Measurements from ENCODE around the gene GNAO1. TPM values are rescaled to one million over a fixed set of nuclear protein-coding genes. Genes with fewer than 3 reads are reported as not detected.

GNAO1 gene
- polyA plus RNA-seq, 4 donors = 0.81 to 8.2 (median 3.2) TPM

GRCh38 chr16:56344518-56345405 lies 153.5 kb downstream of the GNAO1 start:
- Histone ChIP-seq H3K36me3 (ENCODE audit: control insufficient read depth in 3 of 3, insufficient read depth in 2 of 3, low read depth in 1 of 3, low read length in 3 of 3) (peaks cover 0 to 2% (median 0%) of the 10 kb centered on the region in 3 donors), H3K27me3 (ENCODE audit: control insufficient read depth in 3 of 3, insufficient read depth in 3 of 3, low read length in 3 of 3) (no peaks in the 10 kb centered on the region), H3K27ac (ENCODE audit: low read depth in 1 of 3, low read length in 2 of 3) (no peak overlapping the region), H3K9me3 (ENCODE audit: control insufficient read depth in 2 of 2, insufficient read depth in 1 of 2, low read depth in 1 of 2, low read length in 1 of 2) (no peaks in the 10 kb centered on the region), H3K4me3 (ENCODE audit: low read depth in 1 of 3, low read length in 3 of 3) (no peak overlapping the region), H3K4me1 (ENCODE audit: control insufficient read depth in 3 of 3, insufficient read depth in 2 of 3, low read depth in 1 of 3, low read length in 2 of 3) (no peaks in the 10 kb centered on the region)
- 43 to 65% (median 51%) methylated on average over 18 of the region's 18 CpGs for WGBS, 3 donors
- FAIRE-seq (no peak), DNase-seq (peak; percentile 19 to 23)

DNA sequence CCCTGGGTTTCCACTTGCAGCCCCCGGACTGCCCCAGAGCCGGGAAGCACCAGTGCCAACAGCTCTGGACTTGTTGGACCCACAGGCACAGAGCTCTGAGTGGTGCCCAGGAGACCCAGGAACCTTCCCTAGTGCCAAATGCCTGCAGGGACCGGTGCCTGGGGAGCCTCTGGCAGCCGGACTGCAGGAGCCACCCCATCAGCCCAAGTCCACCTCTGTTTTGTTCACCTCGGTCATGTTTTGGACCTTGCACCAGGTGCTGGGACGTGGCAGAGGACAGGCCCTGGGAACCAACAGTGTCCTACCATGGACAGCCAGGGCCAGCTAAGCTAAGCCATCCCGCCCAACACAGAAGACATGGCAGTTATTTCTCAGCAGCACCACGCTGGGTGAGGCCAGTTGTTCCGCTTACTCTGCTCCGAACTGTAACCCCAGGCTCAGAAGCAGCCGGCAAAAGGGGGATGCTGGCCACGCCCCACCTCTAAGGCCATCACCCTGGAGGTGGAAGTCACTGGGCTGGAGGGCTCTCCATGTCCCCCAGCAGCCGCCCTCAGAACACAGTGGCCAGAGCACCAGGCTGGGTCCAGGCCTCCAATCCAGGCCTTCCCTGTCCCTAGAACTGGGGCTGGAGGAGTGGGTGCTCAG lies 154.2 kb downstream of the GNAO1 start:
- Histone ChIP-seq H3K4me1 (ENCODE audit: control insufficient read depth in 3 of 3, insufficient read depth in 2 of 3, low read depth in 1 of 3, low read length in 2 of 3) (no peaks in the 10 kb centered on the region), H3K27ac (ENCODE audit: low read depth in 1 of 3, low read length in 2 of 3) (no peak overlapping the region)

GRCh38 chr16:56346131-56346890 lies 155.0 kb downstream of the GNAO1 start:
- no peaks in the 10 kb centered on the region for H3K27me3 ChIP-seq (ENCODE audit: control insufficient read depth in 3 of 3, insufficient read depth in 3 of 3, low read length in 3 of 3)
- no peak for DNase-seq
- H3K4me3 ChIP-seq (ENCODE audit: low read depth in 1 of 3, low read length in 3 of 3) = no peak overlapping the region
- WGBS, 3 donors = 92 to 95% (median 94%) methylated on average over 15 of the region's 15 CpGs
- no peaks in the 10 kb centered on the region for H3K9me3 ChIP-seq (ENCODE audit: control insufficient read depth in 2 of 2, insufficient read depth in 1 of 2, low read depth in 1 of 2, low read length in 1 of 2)
- H3K27ac ChIP-seq (ENCODE audit: low read depth in 1 of 3, low read length in 2 of 3) = no peak overlapping the region
- no peaks in the 10 kb centered on the region for H3K4me1 ChIP-seq (ENCODE audit: control insufficient read depth in 3 of 3, insufficient read depth in 2 of 3, low read depth in 1 of 3, low read length in 2 of 3)
- FAIRE-seq = no peak
- peaks cover 0 to 2% (median 0%) of the 10 kb centered on the region in 3 donors for H3K36me3 ChIP-seq (ENCODE audit: control insufficient read depth in 3 of 3, insufficient read depth in 2 of 3, low read depth in 1 of 3, low read length in 3 of 3)

More for the DNA sequence above, 154.2 kb downstream of the GNAO1 start:
- H3K4me3 ChIP-seq (ENCODE audit: low read depth in 1 of 3, low read length in 3 of 3) = no peak overlapping the region
- 67 to 86% (median 73%) methylated on average over 13 of the region's 13 CpGs for WGBS, 3 donors
- FAIRE-seq = no peak
- H3K36me3 ChIP-seq (ENCODE audit: control insufficient read depth in 3 of 3, insufficient read depth in 2 of 3, low read depth in 1 of 3, low read length in 3 of 3) = peaks cover 0 to 2% (median 0%) of the 10 kb centered on the region in 3 donors
- H3K27me3 ChIP-seq (ENCODE audit: control insufficient read depth in 3 of 3, insufficient read depth in 3 of 3, low read length in 3 of 3) = no peaks in the 10 kb centered on the region
- no peaks in the 10 kb centered on the region for H3K9me3 ChIP-seq (ENCODE audit: control insufficient read depth in 2 of 2, insufficient read depth in 1 of 2, low read depth in 1 of 2, low read length in 1 of 2)
- DNase-seq = no peak

- WGBS, 3 donors = 80 to 92% (median 90%) methylated on average over 8 of the region's 8 CpGs
- FAIRE-seq = no peak
- H3K4me1 ChIP-seq (ENCODE audit: control insufficient read depth in 3 of 3, insufficient read depth in 2 of 3, low read depth in 1 of 3, low read length in 2 of 3) = no peaks in the 10 kb centered on the region
Measured at GRCh38 chr16:56347166-56347565, 155.9 kb downstream of the GNAO1 start.

DNA sequence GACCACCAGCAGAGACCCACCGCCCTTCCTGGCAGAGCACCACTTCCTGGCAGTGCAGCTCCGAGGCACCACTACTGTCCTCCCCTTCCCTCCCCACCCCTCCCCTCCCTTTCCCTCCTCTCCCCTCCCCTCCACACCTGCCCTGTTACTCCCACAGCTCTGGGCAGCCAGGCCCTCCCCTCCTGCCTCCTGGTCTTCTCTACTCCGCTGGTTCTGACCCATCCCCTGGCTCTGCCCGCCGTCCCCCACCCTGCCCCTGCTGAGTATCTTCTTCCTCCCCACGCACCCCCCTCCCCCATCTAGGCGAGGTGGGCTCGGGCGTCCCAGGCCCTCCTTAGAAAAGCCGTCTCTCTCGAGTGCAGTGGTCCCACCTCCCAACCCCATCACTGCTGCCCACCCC lies 156.4 kb downstream of the GNAO1 start:
- Histone ChIP-seq H3K4me3 (ENCODE audit: low read depth in 1 of 3, low read length in 3 of 3) (no peak overlapping the region), H3K9me3 (ENCODE audit: control insufficient read depth in 2 of 2, insufficient read depth in 1 of 2, low read depth in 1 of 2, low read length in 1 of 2) (no peaks in the 10 kb centered on the region), H3K4me1 (ENCODE audit: control insufficient read depth in 3 of 3, insufficient read depth in 2 of 3, low read depth in 1 of 3, low read length in 2 of 3) (no peaks in the 10 kb centered on the region), H3K36me3 (ENCODE audit: control insufficient read depth in 3 of 3, insufficient read depth in 2 of 3, low read depth in 1 of 3, low read length in 3 of 3) (peaks cover 0 to 2% (median 0%) of the 10 kb centered on the region in 3 donors), H3K27me3 (ENCODE audit: control insufficient read depth in 3 of 3, insufficient read depth in 3 of 3, low read length in 3 of 3) (no peaks in the 10 kb centered on the region), H3K27ac (ENCODE audit: low read depth in 1 of 3, low read length in 2 of 3) (no peak overlapping the region)
- 78 to 80% (median 79%) methylated on average over 10 to 11 of the region's 11 CpGs for WGBS, 3 donors
- DNase-seq (no peak), FAIRE-seq (no peak)

More at GRCh38 chr16:56347166-56347565, 155.9 kb downstream of the GNAO1 start:
- Histone ChIP-seq H3K27ac (ENCODE audit: low read depth in 1 of 3, low read length in 2 of 3) (no peak overlapping the region), H3K4me3 (ENCODE audit: low read depth in 1 of 3, low read length in 3 of 3) (no peak overlapping the region), H3K9me3 (ENCODE audit: control insufficient read depth in 2 of 2, insufficient read depth in 1 of 2, low read depth in 1 of 2, low read length in 1 of 2) (no peaks in the 10 kb centered on the region), H3K36me3 (ENCODE audit: control insufficient read depth in 3 of 3, insufficient read depth in 2 of 3, low read depth in 1 of 3, low read length in 3 of 3) (peaks cover 0 to 2% (median 0%) of the 10 kb centered on the region in 3 donors), H3K27me3 (ENCODE audit: control insufficient read depth in 3 of 3, insufficient read depth in 3 of 3, low read length in 3 of 3) (no peaks in the 10 kb centered on the region)
- no peak for DNase-seq

DNA sequence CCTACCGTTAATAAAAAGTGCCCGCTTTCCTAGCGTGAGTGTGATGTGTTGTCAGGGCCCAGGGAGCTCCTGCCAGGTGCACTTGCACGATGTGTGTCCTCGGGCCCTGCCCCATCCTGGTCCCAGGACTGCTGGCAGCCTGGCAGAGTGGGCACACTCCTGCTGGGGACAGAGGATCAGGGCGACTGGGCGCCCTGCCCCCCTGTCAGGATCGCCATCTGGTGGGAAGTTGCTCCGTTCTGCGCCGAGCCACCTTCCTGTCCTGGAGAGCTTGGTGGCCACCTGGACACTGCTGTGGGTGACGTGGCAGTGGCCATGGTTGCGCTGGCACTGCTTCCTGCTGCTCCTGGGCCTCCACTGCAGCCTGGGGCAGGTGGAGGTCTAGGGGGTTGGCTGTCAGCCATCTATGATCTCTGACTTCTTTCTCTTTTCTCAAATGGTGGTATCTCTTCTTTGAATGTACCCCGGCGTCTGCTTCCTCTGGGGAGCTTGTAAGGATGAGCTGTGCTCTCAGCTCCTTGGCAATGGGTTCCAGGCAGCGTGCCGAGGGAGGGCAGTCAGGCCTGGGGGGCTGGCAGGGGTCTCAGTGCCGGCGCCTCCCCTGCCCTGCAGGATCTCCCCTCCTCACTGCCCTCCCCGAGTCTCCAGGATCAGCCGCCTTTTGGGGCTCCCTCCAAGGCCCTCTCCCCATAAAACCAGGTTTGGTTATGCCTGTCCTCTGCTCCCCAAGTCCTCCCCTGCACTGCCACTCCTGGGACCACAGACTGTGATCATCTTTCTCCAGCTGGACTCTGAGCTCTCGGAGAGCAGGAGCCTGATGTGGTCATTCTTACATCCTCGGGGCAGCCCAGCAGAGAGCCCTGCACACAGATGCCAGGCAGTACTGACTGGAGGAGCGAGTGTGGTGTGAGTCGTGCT lies 157.1 kb downstream of the GNAO1 start:
- WGBS, 3 donors = 77 to 88% (median 80%) methylated on average over 25 of the region's 25 CpGs
- H3K9me3 ChIP-seq (ENCODE audit: control insufficient read depth in 2 of 2, insufficient read depth in 1 of 2, low read depth in 1 of 2, low read length in 1 of 2) = no peaks in the 10 kb centered on the region
- no peak overlapping the region for H3K4me3 ChIP-seq (ENCODE audit: low read depth in 1 of 3, low read length in 3 of 3)
- H3K27ac ChIP-seq (ENCODE audit: low read depth in 1 of 3, low read length in 2 of 3) = no peak overlapping the region
- FAIRE-seq (no peak), DNase-seq (no peak)
- peaks cover 0 to 2% (median 0%) of the 10 kb centered on the region in 3 donors for H3K36me3 ChIP-seq (ENCODE audit: control insufficient read depth in 3 of 3, insufficient read depth in 2 of 3, low read depth in 1 of 3, low read length in 3 of 3)
- no peaks in the 10 kb centered on the region for H3K27me3 ChIP-seq (ENCODE audit: control insufficient read depth in 3 of 3, insufficient read depth in 3 of 3, low read length in 3 of 3)
- H3K4me1 ChIP-seq (ENCODE audit: control insufficient read depth in 3 of 3, insufficient read depth in 2 of 3, low read depth in 1 of 3, low read length in 2 of 3) = no peaks in the 10 kb centered on the region

- 86 to 100% (median 93%) methylated on average over 2 of the region's 2 CpGs for WGBS, 3 donors
- Histone ChIP-seq H3K36me3 (ENCODE audit: control insufficient read depth in 3 of 3, insufficient read depth in 2 of 3, low read depth in 1 of 3, low read length in 3 of 3) (peaks cover 0 to 2% (median 0%) of the 10 kb centered on the region in 3 donors), H3K27ac (ENCODE audit: low read depth in 1 of 3, low read length in 2 of 3) (no peak overlapping the region), H3K4me1 (ENCODE audit: control insufficient read depth in 3 of 3, insufficient read depth in 2 of 3, low read depth in 1 of 3, low read length in 2 of 3) (no peaks in the 10 kb centered on the region), H3K4me3 (ENCODE audit: low read depth in 1 of 3, low read length in 3 of 3) (no peak overlapping the region), H3K9me3 (ENCODE audit: control insufficient read depth in 2 of 2, insufficient read depth in 1 of 2, low read depth in 1 of 2, low read length in 1 of 2) (no peaks in the 10 kb centered on the region), H3K27me3 (ENCODE audit: control insufficient read depth in 3 of 3, insufficient read depth in 3 of 3, low read length in 3 of 3) (no peaks in the 10 kb centered on the region)
- no peak for FAIRE-seq
- no peak for DNase-seq
Measured at GRCh38 chr16:56349086-56349415, 157.8 kb downstream of the GNAO1 start.
